NB4 (cell line): ENCODE measurements around the gene TGFBR2.

ENCODE experiments used
- POLR2A ChIP-seq: IDR thresholded peaks from 2 replicates; pipeline ENCODE4 v1.6.1; 2011; ENCODE audit warnings: mild to moderate bottlenecking; ENCODE audit not compliant: insufficient read length; ENCODE audit errors: extremely low read depth
- TF ChIP-seq, protein P1 (sequence below): IDR thresholded peaks from one replicate; pipeline ENCODE4 v1.5.1; 2012; ENCODE audit warnings: low read depth, low read length
- TF ChIP-seq, protein P2 (sequence below): IDR thresholded peaks from 2 replicates; pipeline ENCODE4 v1.6.1; 2011; ENCODE audit warnings: low read depth, low read length

DNA sequence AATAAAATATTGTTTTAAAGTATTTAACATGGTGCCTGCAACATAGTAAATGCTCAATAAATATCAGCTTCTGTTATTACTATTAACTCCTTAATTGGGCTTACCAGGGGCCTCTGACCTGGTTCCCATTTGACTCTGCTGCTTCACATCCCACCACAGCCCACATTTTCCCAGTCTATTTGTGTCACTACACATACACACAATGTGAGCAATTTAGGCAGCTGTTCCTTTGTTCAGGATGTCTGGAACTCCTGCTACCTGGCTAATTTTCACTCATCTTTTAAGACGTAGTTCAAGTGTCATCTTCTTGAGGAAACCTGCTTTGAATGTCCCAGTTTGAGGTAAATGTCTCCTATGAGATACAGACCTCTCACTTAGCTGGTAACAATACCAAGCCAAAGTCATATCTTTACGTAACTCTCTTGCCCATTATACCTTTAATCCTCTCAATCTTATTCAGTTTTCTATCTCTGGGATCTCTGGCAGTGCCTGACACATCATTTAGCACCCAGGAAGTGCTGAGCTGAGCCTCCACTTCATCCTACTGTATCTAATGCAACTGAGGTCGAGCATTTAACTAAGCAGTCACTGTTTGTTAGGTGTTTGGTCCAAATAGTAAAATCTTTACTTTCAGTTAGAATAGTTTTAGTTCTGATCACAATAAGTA, 4.4 kb downstream of the TGFBR2 start:
- TF ChIP-seq POLR2A: no peak
- TF ChIP-seq, protein P1, sequence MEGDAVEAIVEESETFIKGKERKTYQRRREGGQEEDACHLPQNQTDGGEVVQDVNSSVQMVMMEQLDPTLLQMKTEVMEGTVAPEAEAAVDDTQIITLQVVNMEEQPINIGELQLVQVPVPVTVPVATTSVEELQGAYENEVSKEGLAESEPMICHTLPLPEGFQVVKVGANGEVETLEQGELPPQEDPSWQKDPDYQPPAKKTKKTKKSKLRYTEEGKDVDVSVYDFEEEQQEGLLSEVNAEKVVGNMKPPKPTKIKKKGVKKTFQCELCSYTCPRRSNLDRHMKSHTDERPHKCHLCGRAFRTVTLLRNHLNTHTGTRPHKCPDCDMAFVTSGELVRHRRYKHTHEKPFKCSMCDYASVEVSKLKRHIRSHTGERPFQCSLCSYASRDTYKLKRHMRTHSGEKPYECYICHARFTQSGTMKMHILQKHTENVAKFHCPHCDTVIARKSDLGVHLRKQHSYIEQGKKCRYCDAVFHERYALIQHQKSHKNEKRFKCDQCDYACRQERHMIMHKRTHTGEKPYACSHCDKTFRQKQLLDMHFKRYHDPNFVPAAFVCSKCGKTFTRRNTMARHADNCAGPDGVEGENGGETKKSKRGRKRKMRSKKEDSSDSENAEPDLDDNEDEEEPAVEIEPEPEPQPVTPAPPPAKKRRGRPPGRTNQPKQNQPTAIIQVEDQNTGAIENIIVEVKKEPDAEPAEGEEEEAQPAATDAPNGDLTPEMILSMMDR: no peak
- TF ChIP-seq, protein P2, sequence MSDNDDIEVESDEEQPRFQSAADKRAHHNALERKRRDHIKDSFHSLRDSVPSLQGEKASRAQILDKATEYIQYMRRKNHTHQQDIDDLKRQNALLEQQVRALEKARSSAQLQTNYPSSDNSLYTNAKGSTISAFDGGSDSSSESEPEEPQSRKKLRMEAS: no peak
